Measurements from ENCODE around the gene RIN2.

DNA sequence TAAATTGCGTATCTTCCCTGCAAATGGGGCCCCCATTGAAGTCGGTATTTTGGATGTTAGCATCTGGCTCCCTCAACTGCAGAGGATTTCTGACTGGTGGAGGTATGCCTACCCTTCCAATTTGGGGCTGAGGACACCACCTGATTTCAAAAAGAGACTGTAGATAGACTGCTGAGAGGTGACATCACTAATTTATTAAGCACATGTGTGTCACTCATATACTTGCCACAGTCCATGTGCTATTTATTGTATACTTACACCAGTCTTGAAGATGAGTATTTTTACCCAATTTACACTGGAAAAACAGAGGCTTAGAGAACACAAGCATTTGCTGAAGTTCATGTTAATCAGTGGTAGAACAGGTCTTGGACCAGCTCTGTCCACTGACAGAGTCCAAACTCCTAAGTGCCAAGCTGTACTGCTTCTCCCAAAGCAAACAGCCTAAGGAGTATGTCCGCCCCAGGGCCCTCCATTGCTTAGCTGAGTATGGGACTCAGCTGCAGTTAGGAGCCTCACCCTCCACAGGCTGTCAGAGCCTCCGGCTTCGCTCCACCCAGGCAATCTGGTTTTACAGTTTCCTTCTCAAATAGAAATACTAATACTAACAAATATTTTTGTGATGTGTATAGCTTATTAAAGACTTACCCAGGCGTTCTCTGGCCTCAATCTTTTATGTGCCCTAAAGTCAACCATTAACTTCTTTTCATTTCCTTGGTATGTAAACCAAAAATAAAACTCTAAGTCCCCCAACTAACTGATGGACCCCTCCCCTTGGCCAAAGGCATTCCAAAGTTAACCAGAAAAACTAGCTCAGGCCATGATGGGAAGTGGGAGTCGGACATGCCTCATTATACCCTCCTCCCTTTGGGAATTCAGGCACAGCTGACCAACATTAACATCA lies 17.5 kb downstream of the RIN2 start:
- TF ChIP-seq CTCF (conservative IDR thresholded peaks at IDR 0.05) (no peak), ZFX (IDR thresholded peaks at IDR 0.05) (no peak)

Data from C4-2B (cell line).